ENCODE data around the gene ARHGAP28. TPM values are rescaled to one million over a fixed set of nuclear protein-coding genes. Genes with fewer than 3 reads are reported as not detected.

Gene ARHGAP28
- total RNA-seq, 1 donor from 2014 or later, result 7.6 TPM

- H3K4me3 ChIP-seq, result no peak overlapping the region
- intact Hi-C loops (cut with DNase I), result no loop called here
- no peaks in the 10 kb centered on the region for H3K27me3 ChIP-seq
- no peaks in the 10 kb centered on the region for H3K36me3 ChIP-seq
- DNase-seq (ENCODE audit: extremely low spot score in 2 of 2), result no peak
- H3K9me3 ChIP-seq, result no peaks in the 10 kb centered on the region
- peaks cover 15% of the 10 kb centered on the region for H3K4me1 ChIP-seq
- peak overlapping the region; percentile 65 for H3K27ac ChIP-seq
- no peak for TF ChIP-seq CTCF (IDR thresholded peaks at IDR 0.05)
- no peak for TF ChIP-seq POLR2AphosphoS5 (IDR thresholded peaks at IDR 0.05; ENCODE audit: insufficient read depth in 1 of 2, low read depth in 1 of 2)
- TF ChIP-seq POLR2A (IDR thresholded peaks at IDR 0.05), result no peak
Measured at GRCh38 chr18:6807515-6808257, 78.2 kb downstream of the ARHGAP28 start.

DNA sequence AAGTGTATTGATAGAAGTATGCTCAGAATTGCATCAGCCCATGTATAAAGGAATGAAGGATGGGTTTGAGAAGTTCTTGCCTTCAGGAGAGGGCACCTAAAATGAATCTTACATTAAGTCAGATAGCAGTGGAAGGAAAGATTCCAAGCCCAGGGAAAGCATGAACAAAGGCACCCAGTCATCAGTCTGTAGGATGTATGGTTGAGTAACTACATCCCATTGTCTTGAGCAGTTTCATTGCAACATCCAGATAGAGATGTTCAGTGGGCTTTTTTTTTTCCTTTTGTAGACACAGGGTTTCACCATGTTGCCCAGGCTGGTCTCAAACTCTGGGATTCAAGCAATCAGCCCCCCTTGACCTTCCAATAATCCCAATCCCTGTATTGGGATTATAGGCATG is 80.7 kb downstream of the ARHGAP28 start:
- DNase-seq (ENCODE audit: extremely low spot score in 2 of 2), result no peak
- Histone ChIP-seq H3K36me3 (no peaks in the 10 kb centered on the region), H3K4me1 (peaks cover 15% of the 10 kb centered on the region), H3K9me3 (no peaks in the 10 kb centered on the region), H3K4me3 (no peak overlapping the region), H3K27me3 (no peaks in the 10 kb centered on the region), H3K27ac (no peak overlapping the region)
- intact Hi-C loops (cut with DNase I), result no loop called here
- no peak for TF ChIP-seq CTCF (IDR thresholded peaks at IDR 0.05)
- no peak for TF ChIP-seq POLR2A (IDR thresholded peaks at IDR 0.05)
- TF ChIP-seq POLR2AphosphoS5 (IDR thresholded peaks at IDR 0.05; ENCODE audit: insufficient read depth in 1 of 2, low read depth in 1 of 2), result no peak

GRCh38 chr18:6811816-6812215 is 82.3 kb downstream of the ARHGAP28 start:
- no peak overlapping the region for H3K4me3 ChIP-seq
- no peak for DNase-seq (ENCODE audit: extremely low spot score in 2 of 2)
- no peaks in the 10 kb centered on the region for H3K27me3 ChIP-seq
- no peak overlapping the region for H3K27ac ChIP-seq
- intact Hi-C loops (cut with DNase I), result no loop called here
- no peaks in the 10 kb centered on the region for H3K36me3 ChIP-seq
- H3K9me3 ChIP-seq, result no peaks in the 10 kb centered on the region
- H3K4me1 ChIP-seq, result peaks cover 14% of the 10 kb centered on the region
- no peak for TF ChIP-seq POLR2AphosphoS5 (IDR thresholded peaks at IDR 0.05; ENCODE audit: insufficient read depth in 1 of 2, low read depth in 1 of 2)
- no peak for TF ChIP-seq CTCF (IDR thresholded peaks at IDR 0.05)

GRCh38 chr18:6814882-6815425 is 85.4 kb downstream of the ARHGAP28 start:
- Histone ChIP-seq H3K36me3 (no peaks in the 10 kb centered on the region), H3K27ac (no peak overlapping the region)
- intact Hi-C loops (cut with DNase I), result no loop called here

More at GRCh38 chr18:6814882-6815425, 85.4 kb downstream of the ARHGAP28 start:
- DNase-seq (ENCODE audit: extremely low spot score in 2 of 2), result no peak
- Histone ChIP-seq H3K4me1 (no peaks in the 10 kb centered on the region), H3K9me3 (no peaks in the 10 kb centered on the region), H3K4me3 (no peak overlapping the region), H3K27me3 (no peaks in the 10 kb centered on the region)
- TF ChIP-seq CTCF (IDR thresholded peaks at IDR 0.05) (no peak), POLR2A (IDR thresholded peaks at IDR 0.05) (no peak)

Data from vagina (tissue), 2 donors.